Astrocyte (in vitro differentiated cells and primary cell): ENCODE data around the gene WNT3A. TPM values are rescaled to one million over a fixed set of nuclear protein-coding genes. Genes with fewer than 3 reads are reported as not detected.

Experiments
- DNase-seq: peaks from one replicate; pipeline ENCODE4 v3.0.0-alpha.2; 2010; ENCODE audit warnings: low read depth
- FAIRE-seq: peaks from 2 replicates; lab custom pipeline; 2011; peaks lifted over from hg19 to GRCh38; lab: Jason Lieb, UNC
- H2AFZ ChIP-seq: 2 replicates; pipeline ENCODE4 v1.6.0; 2012; ENCODE audit warnings: low read depth, low read length, inconsistent platforms
- H3K27ac ChIP-seq: 2 replicates; pipeline ENCODE4 v1.5.1; 2011; ENCODE audit warnings: low read depth, low read length, inconsistent platforms
- H3K27me3 ChIP-seq: 2 replicates; pipeline ENCODE4 v1.6.0; 2011; ENCODE audit warnings: low read length, inconsistent platforms; ENCODE audit not compliant: insufficient read depth
- H3K36me3 ChIP-seq: 2 replicates; pipeline ENCODE4 v1.5.1; 2011; ENCODE audit warnings: low read length, inconsistent platforms; ENCODE audit not compliant: insufficient read depth
- H3K4me1 ChIP-seq: 2 replicates; pipeline ENCODE4 v1.5.1; 2011; ENCODE audit warnings: low read length, inconsistent platforms; ENCODE audit not compliant: insufficient read depth
- H3K4me2 ChIP-seq: 2 replicates; pipeline ENCODE4 v1.6.0; 2012; ENCODE audit warnings: low read length, inconsistent platforms
- H3K4me3 ChIP-seq: 2 replicates; pipeline ENCODE4 v1.5.1; 2011; ENCODE audit warnings: low read depth, mild to moderate bottlenecking, low read length, inconsistent platforms; ENCODE audit not compliant: insufficient read depth
- H3K79me2 ChIP-seq: 2 replicates; pipeline ENCODE4 v1.6.0; 2012; ENCODE audit warnings: mild to moderate bottlenecking, low read length, inconsistent platforms; ENCODE audit not compliant: insufficient read depth
- H3K9ac ChIP-seq: 2 replicates; pipeline ENCODE4 v1.6.0; 2012; ENCODE audit warnings: mild to moderate bottlenecking, low read length, inconsistent platforms
- H3K9me3 ChIP-seq: 2 replicates; pipeline ENCODE4 v1.5.1; 2012; ENCODE audit warnings: low read depth, mild to moderate bottlenecking, low read length, inconsistent platforms; ENCODE audit not compliant: insufficient read depth
- H4K20me1 ChIP-seq: 2 replicates; pipeline ENCODE4 v1.6.0; 2012; ENCODE audit warnings: low read length, inconsistent platforms; ENCODE audit not compliant: insufficient read depth
- H3K27ac Mint-ChIP-seq: one replicate; pipeline ENCODE4 v1.8.0; 2021; ENCODE audit warnings: mild to moderate bottlenecking, mixed read lengths; ENCODE audit not compliant: unreplicated experiment
- H3K27me3 Mint-ChIP-seq: one replicate; pipeline ENCODE4 v1.8.0; 2021; ENCODE audit warnings: low read depth, mixed read lengths; ENCODE audit not compliant: unreplicated experiment
- H3K36me3 Mint-ChIP-seq: one replicate; pipeline ENCODE4 v1.8.0; 2021; ENCODE audit warnings: low read depth, mixed read lengths; ENCODE audit not compliant: unreplicated experiment
- H3K4me1 Mint-ChIP-seq: one replicate; pipeline ENCODE4 v1.8.0; 2021; ENCODE audit warnings: low read depth, mixed read lengths; ENCODE audit not compliant: unreplicated experiment
- H3K4me3 Mint-ChIP-seq: one replicate; pipeline ENCODE4 v1.8.0; 2021; ENCODE audit warnings: mild to moderate bottlenecking, moderate library complexity, mixed read lengths; ENCODE audit not compliant: unreplicated experiment
- H3K9me3 Mint-ChIP-seq: one replicate; pipeline ENCODE4 v1.8.0; 2021; ENCODE audit warnings: mild to moderate bottlenecking, mixed read lengths; ENCODE audit not compliant: unreplicated experiment
- CTCF ChIP-seq: IDR thresholded peaks from 2 replicates; pipeline ENCODE4 v1.5.1; 2011; ENCODE audit warnings: low read depth, mild to moderate bottlenecking, inconsistent platforms, low read length, moderate library complexity; ENCODE audit not compliant: insufficient read depth
- EZH2 ChIP-seq: IDR thresholded peaks from 2 replicates; pipeline ENCODE4 v1.6.1; 2012; ENCODE audit warnings: mild to moderate bottlenecking, low read length, inconsistent platforms; ENCODE audit not compliant: insufficient read depth
- total RNA-seq: library from RNA; stranded (reverse); gene quantifications from 2 replicates; pipeline ENCODE4 v1.2.1, GENCODE V29; 2021

WNT3A gene
- total RNA-seq, 1 donor from 2014 or later = not detected

- DNase-seq (no peak), FAIRE-seq (no peak)
- peaks cover 6% of the 10 kb centered on the region for H3K36me3 Mint-ChIP-seq
- Histone ChIP-seq H3K36me3 (no peaks in the 10 kb centered on the region), H3K9me3 (no peaks in the 10 kb centered on the region), H3K27me3 (no peaks in the 10 kb centered on the region), H3K4me1 (peaks cover 14% of the 10 kb centered on the region), H4K20me1 (peaks cover 16% of the 10 kb centered on the region), H3K4me3 (no peak overlapping the region), H3K79me2 (peaks cover 53% of the 10 kb centered on the region), H3K9ac (no peak overlapping the region), H2AFZ (no peak overlapping the region), H3K27ac (no peak overlapping the region), H3K4me2 (no peak overlapping the region)
- H3K9me3 Mint-ChIP-seq = no peaks in the 10 kb centered on the region
- H3K4me3 Mint-ChIP-seq = no peak overlapping the region
- no peak for TF ChIP-seq CTCF
- no peak for TF ChIP-seq EZH2
- H3K27me3 Mint-ChIP-seq = no peaks in the 10 kb centered on the region
- H3K4me1 Mint-ChIP-seq = peaks cover 13% of the 10 kb centered on the region
- no peak overlapping the region for H3K27ac Mint-ChIP-seq
These were observed 98.6 kb downstream of the WNT3A start for GRCh38 chr1:228105270-228105995.

GRCh38 chr1:228105996-228106799, 99.4 kb downstream of the WNT3A start:
- TF ChIP-seq CTCF (no peak), EZH2 (no peak)
- Mint-ChIP-seq H3K36me3 (peaks cover 6% of the 10 kb centered on the region), H3K4me3 (no peak overlapping the region)

GRCh38 chr1:228106800-228107054, 99.9 kb downstream of the WNT3A start:
- H3K4me1 ChIP-seq = peaks cover 14% of the 10 kb centered on the region
- no peak overlapping the region for H2AFZ ChIP-seq
- Mint-ChIP-seq H3K27me3 (no peaks in the 10 kb centered on the region), H3K36me3 (peaks cover 4% of the 10 kb centered on the region), H3K9me3 (no peaks in the 10 kb centered on the region), H3K27ac (no peak overlapping the region), H3K4me3 (no peak overlapping the region), H3K4me1 (peaks cover 7% of the 10 kb centered on the region)
- H3K9me3 ChIP-seq = no peaks in the 10 kb centered on the region
- H3K27ac ChIP-seq = no peak overlapping the region
- FAIRE-seq = no peak
- H3K79me2 ChIP-seq = peaks cover 41% of the 10 kb centered on the region
- DNase-seq = no peak
- TF ChIP-seq CTCF = no peak
- no peak for TF ChIP-seq EZH2
- H3K9ac ChIP-seq = no peak overlapping the region
- H3K4me3 ChIP-seq = no peak overlapping the region
- no peaks in the 10 kb centered on the region for H3K27me3 ChIP-seq
- H3K4me2 ChIP-seq = no peak overlapping the region
- no peaks in the 10 kb centered on the region for H3K36me3 ChIP-seq
- peaks cover 3% of the 10 kb centered on the region for H4K20me1 ChIP-seq

More at GRCh38 chr1:228105996-228106799, 99.4 kb downstream of the WNT3A start:
- H2AFZ ChIP-seq = no peak overlapping the region
- no peak overlapping the region for H3K27ac ChIP-seq
- H3K9me3 Mint-ChIP-seq = no peaks in the 10 kb centered on the region
- peaks cover 12% of the 10 kb centered on the region for H3K4me1 Mint-ChIP-seq
- no peak for DNase-seq
- no peak overlapping the region for H3K9ac ChIP-seq
- H3K4me1 ChIP-seq = peaks cover 14% of the 10 kb centered on the region
- FAIRE-seq = no peak
- H3K4me3 ChIP-seq = no peak overlapping the region
- H3K27me3 Mint-ChIP-seq = no peaks in the 10 kb centered on the region
- peaks cover 8% of the 10 kb centered on the region for H4K20me1 ChIP-seq
- no peaks in the 10 kb centered on the region for H3K36me3 ChIP-seq
- H3K27me3 ChIP-seq = no peaks in the 10 kb centered on the region
- peaks cover 45% of the 10 kb centered on the region for H3K79me2 ChIP-seq
- no peaks in the 10 kb centered on the region for H3K9me3 ChIP-seq
- H3K4me2 ChIP-seq = no peak overlapping the region
- no peak overlapping the region for H3K27ac Mint-ChIP-seq
